Thyroid gland (tissue), 4 donors: ENCODE data around the gene AOC1. TPM values are rescaled to one million over a fixed set of nuclear protein-coding genes. Genes with fewer than 3 reads are reported as not detected.

ENCODE experiments used
- DNase-seq, 2 donors: peaks; one replicate each; pipeline ENCODE4 v3.0.0-alpha.2; 2019
- H3K27ac ChIP-seq, 3 donors: fragments of 200-600 bp; sonication (generic); 1 replicate in 2 of 3; 2 replicates in 1 of 3; pipeline ENCODE4 v1.5.1; 2016 to 2019; ENCODE audit warnings: mild to moderate bottlenecking in 1 of 3, moderate library complexity in 1 of 3
- H3K27me3 ChIP-seq: fragments of 200-600 bp; sonication (generic); one replicate; pipeline ENCODE4 v1.5.1; 2019
- H3K36me3 ChIP-seq, 2 donors: fragments of 200-600 bp; sonication (generic); one replicate each; pipeline ENCODE4 v1.5.1; 2016 to 2019
- H3K4me1 ChIP-seq, 2 donors: fragments of 200-600 bp; sonication (generic); one replicate each; pipeline ENCODE4 v1.5.1; 2017 to 2019
- H3K4me3 ChIP-seq, 3 donors: fragments of 200-600 bp; sonication (generic); replicated peaks in 1 of 3; 1 replicate in 2 of 3; 2 replicates in 1 of 3; pipeline ENCODE4 v1.5.1; 2016; ENCODE audit warnings: mild to moderate bottlenecking in 1 of 3
- H3K9me3 ChIP-seq: fragments of 200-600 bp; sonication (generic); one replicate; pipeline ENCODE4 v1.5.1; 2017
- CTCF ChIP-seq, 6 experiments: fragments of 200-600 bp in 3 of 6; fragments of 450-650 bp in 3 of 6; sonication (generic) in 3 of 6; IDR thresholded peaks; one replicate each; pipeline ENCODE4 v1.5.1; 2016 to 2019; ENCODE audit warnings: antibody characterized with exemption in 6 of 6, mild to moderate bottlenecking in 2 of 6, inconsistent platforms in 1 of 6, moderate library complexity in 1 of 6
- POLR2A ChIP-seq, 2 donors: fragments of 450-650 bp; IDR thresholded peaks; one replicate each; pipeline ENCODE4 v1.6.1; 2017; ENCODE audit warnings: antibody characterized with exemption in 2 of 2, mild to moderate bottlenecking in 2 of 2, moderate library complexity in 1 of 2
- WGBS, 2 donors: methylation state at CpG; one replicate each; pipeline ENCODE4 v1.1.5; 2017; 5-methylcytosine and 5-hydroxymethylcytosine counted together
- intact Hi-C: fragments of 100-400 bp; cut with DNase I; formaldehyde crosslinking; loops from one replicate; pipeline ENCODE4 v1.15.1; 2023
- total RNA-seq, 4 donors: library from RNA; depleted of rRNA; stranded (reverse); fragments of >200 nt; gene quantifications; one replicate each; pipeline ENCODE4 v1.2.3, GENCODE V29; 2016

The AOC1 gene
- total RNA-seq, 4 donors from 2014 or later: 0.22 to 0.71 TPM; not detected in 2

GRCh38 chr7:150849204-150849775 lies 3.0 kb upstream of the AOC1 start:
- 91 to 92% methylated on average over 10 of the region's 10 CpGs for WGBS, 2 donors
- H3K9me3 ChIP-seq: no peaks in the 10 kb centered on the region
- TF ChIP-seq POLR2A (IDR thresholded peaks at IDR 0.05) (no peak), CTCF (IDR thresholded peaks at IDR 0.05) (no peak)
- H3K4me3 ChIP-seq: no peak overlapping the region
- DNase-seq: no peak
- intact Hi-C loops: no loop called here
- no peaks in the 10 kb centered on the region for H3K36me3 ChIP-seq
- H3K27me3 ChIP-seq: no peaks in the 10 kb centered on the region
- no peaks in the 10 kb centered on the region for H3K4me1 ChIP-seq
- no peak overlapping the region for H3K27ac ChIP-seq

DNA sequence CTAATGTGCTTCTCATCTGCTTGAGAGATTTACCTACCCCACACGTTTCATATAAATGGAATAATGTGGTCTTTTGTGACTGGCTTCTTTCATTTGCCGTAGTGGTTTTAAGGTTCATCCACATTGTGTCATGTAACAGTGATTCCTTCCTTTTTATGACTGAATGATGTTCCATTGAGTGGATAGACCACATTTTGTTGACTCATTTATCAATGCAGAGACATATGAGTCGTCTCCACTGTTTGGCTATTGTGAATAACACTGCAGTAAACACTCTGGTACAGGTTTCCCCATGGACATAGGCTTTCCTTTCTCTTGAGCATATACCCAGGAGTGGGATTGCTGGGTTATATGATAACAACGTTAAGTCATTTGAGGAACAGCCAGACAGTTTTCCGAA lies 2.0 kb upstream of the AOC1 start:
- 87 to 89% methylated on average over 5 of the region's 5 CpGs for WGBS, 2 donors
- Histone ChIP-seq H3K27me3 (no peaks in the 10 kb centered on the region), H3K36me3 (no peaks in the 10 kb centered on the region), H3K9me3 (no peaks in the 10 kb centered on the region), H3K27ac (no peak overlapping the region), H3K4me3 (no peak overlapping the region), H3K4me1 (no peaks in the 10 kb centered on the region)
- intact Hi-C loops: no loop called here
- TF ChIP-seq CTCF (IDR thresholded peaks at IDR 0.05) (no peak), POLR2A (IDR thresholded peaks at IDR 0.05) (no peak)
- DNase-seq: no peak

- H3K4me1 ChIP-seq: no peaks in the 10 kb centered on the region
- H3K36me3 ChIP-seq: no peaks in the 10 kb centered on the region
- intact Hi-C loops: no loop called here
- H3K27ac ChIP-seq: no peak overlapping the region
- no peaks in the 10 kb centered on the region for H3K9me3 ChIP-seq
- WGBS, 2 donors: 65 to 69% methylated on average over 19 of the region's 19 CpGs
- no peak overlapping the region for H3K4me3 ChIP-seq
- TF ChIP-seq POLR2A (IDR thresholded peaks at IDR 0.05) (no peak), CTCF (IDR thresholded peaks at IDR 0.05) (no peak)
- no peak for DNase-seq
- H3K27me3 ChIP-seq: no peaks in the 10 kb centered on the region
Observed at GRCh38 chr7:150851492-150852370, 586 bp upstream of the AOC1 start.

GRCh38 chr7:150854066-150855000 lies 2.0 kb downstream of the AOC1 start:
- TF ChIP-seq POLR2A (IDR thresholded peaks at IDR 0.05): no peak
- no peak for TF ChIP-seq CTCF (IDR thresholded peaks at IDR 0.05)
- no peaks in the 10 kb centered on the region for H3K27me3 ChIP-seq
- H3K4me1 ChIP-seq: no peaks in the 10 kb centered on the region
- H3K36me3 ChIP-seq: no peaks in the 10 kb centered on the region
- 73 to 74% methylated on average over 19 of the region's 19 CpGs for WGBS, 2 donors
- DNase-seq: no peak
- no peaks in the 10 kb centered on the region for H3K9me3 ChIP-seq
- H3K4me3 ChIP-seq: no peak overlapping the region
- intact Hi-C loops: no loop called here
- H3K27ac ChIP-seq: no peak overlapping the region
